PC-3 (cell line): ENCODE data around the gene CYTH4.

Experiments
- EZH2 ChIP-seq: fragments of 300-600 bp; sonication (generic); IDR thresholded peaks from one replicate; pipeline ENCODE4 v1.6.1; 2017; ENCODE audit warnings: antibody characterized with exemption, mild to moderate bottlenecking, low read length; ENCODE audit not compliant: unreplicated experiment
- TF ChIP-seq, protein P1 (sequence below): fragments of 300-600 bp; sonication (generic); conservative IDR thresholded peaks from 2 replicates; pipeline ENCODE4 v1.5.1; 2017; ENCODE audit warnings: antibody characterized with exemption, low read depth, mild to moderate bottlenecking, low read length

DNA sequence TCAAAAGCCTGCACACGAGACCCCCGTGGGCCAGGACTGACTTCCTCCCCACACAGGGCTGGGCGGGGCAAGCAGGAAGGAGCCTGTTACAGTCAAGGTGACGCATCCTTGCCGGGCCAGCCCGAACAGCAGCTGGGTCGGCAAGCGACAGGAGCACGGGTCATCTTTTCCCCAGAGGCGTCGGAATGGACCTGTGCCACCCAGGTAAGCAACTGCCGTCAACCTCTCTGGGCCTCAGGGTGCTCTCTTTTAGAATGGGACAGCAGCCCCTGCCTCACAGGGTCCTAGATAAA, at the start of gene CYTH4:
- TF ChIP-seq, protein P1, sequence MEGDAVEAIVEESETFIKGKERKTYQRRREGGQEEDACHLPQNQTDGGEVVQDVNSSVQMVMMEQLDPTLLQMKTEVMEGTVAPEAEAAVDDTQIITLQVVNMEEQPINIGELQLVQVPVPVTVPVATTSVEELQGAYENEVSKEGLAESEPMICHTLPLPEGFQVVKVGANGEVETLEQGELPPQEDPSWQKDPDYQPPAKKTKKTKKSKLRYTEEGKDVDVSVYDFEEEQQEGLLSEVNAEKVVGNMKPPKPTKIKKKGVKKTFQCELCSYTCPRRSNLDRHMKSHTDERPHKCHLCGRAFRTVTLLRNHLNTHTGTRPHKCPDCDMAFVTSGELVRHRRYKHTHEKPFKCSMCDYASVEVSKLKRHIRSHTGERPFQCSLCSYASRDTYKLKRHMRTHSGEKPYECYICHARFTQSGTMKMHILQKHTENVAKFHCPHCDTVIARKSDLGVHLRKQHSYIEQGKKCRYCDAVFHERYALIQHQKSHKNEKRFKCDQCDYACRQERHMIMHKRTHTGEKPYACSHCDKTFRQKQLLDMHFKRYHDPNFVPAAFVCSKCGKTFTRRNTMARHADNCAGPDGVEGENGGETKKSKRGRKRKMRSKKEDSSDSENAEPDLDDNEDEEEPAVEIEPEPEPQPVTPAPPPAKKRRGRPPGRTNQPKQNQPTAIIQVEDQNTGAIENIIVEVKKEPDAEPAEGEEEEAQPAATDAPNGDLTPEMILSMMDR = no peak
- TF ChIP-seq EZH2 = no peak
